Measurements from ENCODE around the gene ST6GALNAC3. TPM values are rescaled to one million over a fixed set of nuclear protein-coding genes. Genes with fewer than 3 reads are reported as not detected.
"Not testable (repeated sequence)": the region's sequence is repeated elsewhere in the genome, so short reads cannot be mapped to it uniquely, and the experiment has no call there.

Gene ST6GALNAC3
- polyA plus RNA-seq, 1 donor from 2014 or later, result 0.99 TPM

- H3K4me1 Mint-ChIP-seq, result peaks cover 10 to 19% (median 15%) of the 10 kb centered on the region in 3 donors
Measured at GRCh38 chr1:76084685-76085084, 10.1 kb downstream of the ST6GALNAC3 start.

DNA sequence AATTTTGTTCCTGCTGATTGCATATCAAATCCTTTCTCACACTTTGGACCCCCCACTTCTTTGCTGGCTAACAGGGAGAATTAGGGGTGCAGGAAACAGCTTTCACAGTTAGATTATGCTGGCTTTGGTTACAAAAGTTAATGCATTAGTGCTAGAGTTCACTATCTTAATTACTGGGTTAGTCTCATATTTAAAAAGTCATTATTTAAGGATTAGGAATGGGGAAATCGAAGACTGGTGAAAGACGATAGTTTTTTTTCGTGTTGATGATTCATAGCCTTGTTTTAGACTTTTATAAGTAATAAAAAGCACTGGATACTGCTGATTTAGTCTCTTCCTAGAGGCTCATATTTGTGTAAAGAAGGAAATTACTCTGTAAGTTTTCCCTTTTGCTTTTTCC is 11.6 kb downstream of the ST6GALNAC3 start:
- Mint-ChIP-seq H3K9me3 (no peaks in the 10 kb centered on the region), H3K27ac (no peak overlapping the region), H3K36me3 (no peaks in the 10 kb centered on the region), H3K4me1 (peaks cover 10 to 17% (median 15%) of the 10 kb centered on the region in 3 donors), H3K27me3 (no peaks in the 10 kb centered on the region), H3K4me3 (no peak overlapping the region)

More at GRCh38 chr1:76084685-76085084, 10.1 kb downstream of the ST6GALNAC3 start:
- Mint-ChIP-seq H3K4me3 (no peak overlapping the region), H3K9me3 (no peaks in the 10 kb centered on the region), H3K27ac (no peak overlapping the region), H3K27me3 (no peaks in the 10 kb centered on the region), H3K36me3 (no peaks in the 10 kb centered on the region)

DNA sequence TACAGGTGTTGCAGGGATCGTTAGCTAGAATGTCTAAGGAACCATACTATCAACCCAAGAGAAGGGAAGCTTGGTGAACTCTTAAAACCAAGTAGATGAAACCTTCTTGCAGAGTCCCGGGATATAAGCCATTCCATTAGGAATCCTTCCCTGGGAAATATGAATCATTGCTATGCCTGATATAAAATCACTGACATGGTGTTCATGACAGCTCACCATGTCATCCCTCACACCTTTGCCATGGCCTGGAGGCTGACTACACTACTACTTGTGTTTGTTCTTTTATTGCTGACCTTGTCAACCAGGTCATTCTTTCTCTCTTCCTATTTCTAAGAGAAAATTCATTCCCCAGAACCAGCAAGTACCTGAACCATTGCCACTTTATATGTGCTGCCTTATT is 12.1 kb downstream of the ST6GALNAC3 start:
- Mint-ChIP-seq H3K9me3 (no peaks in the 10 kb centered on the region), H3K36me3 (no peaks in the 10 kb centered on the region), H3K27ac (no peak overlapping the region), H3K27me3 (no peaks in the 10 kb centered on the region), H3K4me1 (peaks cover 10 to 16% (median 15%) of the 10 kb centered on the region in 3 donors), H3K4me3 (no peak overlapping the region)

DNA sequence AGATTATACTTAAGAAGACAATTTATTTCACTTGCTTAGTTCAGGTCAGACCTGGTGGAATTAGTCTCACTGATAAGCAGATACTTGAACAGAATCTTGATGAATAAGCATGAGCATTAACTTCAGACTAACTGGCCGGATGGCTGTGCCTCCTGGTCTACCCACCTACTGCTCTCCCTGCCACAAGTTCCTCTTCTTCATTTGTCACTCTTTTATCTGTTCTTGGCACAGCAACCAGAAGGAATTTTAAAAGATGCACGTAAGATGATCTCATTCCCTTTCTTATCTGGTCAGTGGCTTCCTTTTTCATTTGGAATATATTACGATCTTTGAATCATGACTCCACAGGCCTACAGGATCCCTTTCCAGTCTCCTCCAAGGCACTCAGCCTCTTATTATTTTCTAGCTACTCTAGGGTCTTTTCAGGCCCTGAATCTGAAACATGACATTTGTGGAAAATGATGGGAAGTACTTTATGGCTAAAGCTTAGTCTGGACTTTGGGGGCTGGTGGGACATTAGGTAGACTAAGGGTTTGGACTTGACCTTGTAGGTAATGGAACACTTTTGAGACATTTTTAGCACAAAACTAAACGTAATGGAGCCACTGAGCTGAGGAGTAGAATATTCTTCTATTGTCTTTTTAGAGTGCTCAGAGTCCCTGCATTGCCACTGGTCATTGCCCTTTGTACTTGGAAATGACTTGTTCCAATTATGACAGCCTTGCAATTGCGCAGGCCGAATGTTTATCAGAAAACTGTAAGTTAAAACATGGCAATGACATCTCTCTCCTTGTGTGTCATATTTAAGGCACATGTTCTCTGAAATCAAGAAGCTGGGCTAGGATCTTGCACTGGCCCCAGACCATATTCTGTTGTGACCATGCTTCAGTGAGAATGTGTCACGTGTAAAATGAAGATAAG is 16.0 kb downstream of the ST6GALNAC3 start:
- Mint-ChIP-seq H3K4me1 (peaks cover 4 to 7% (median 5%) of the 10 kb centered on the region in 3 donors), H3K9me3 (no peaks in the 10 kb centered on the region), H3K36me3 (no peaks in the 10 kb centered on the region), H3K27me3 (no peaks in the 10 kb centered on the region), H3K27ac (no peak overlapping the region), H3K4me3 (no peak overlapping the region)

DNA sequence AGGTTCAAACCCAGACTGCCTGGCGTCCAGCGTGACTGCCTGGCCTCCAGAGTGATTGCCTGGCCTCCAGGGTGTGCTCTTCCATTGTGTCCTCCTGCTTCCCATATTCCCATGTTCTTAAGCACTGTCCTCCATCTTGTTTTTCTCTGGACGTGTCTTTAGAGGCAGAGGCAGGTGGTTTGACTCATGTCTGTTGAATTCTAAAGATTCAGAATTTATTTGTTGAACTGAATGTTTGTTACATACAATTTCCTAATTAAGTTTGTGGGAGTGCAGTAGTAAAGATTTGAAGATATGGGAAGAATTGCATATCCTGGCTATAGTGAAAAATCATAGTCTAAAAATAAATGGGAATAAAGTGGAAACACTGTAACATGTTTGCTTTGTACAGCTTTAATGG is 18.3 kb downstream of the ST6GALNAC3 start:
- Mint-ChIP-seq H3K27ac (no peak overlapping the region), H3K4me3 (no peak overlapping the region), H3K4me1 (peaks cover 0 to 6% (median 4%) of the 10 kb centered on the region in 3 donors), H3K36me3 (no peaks in the 10 kb centered on the region), H3K27me3 (no peaks in the 10 kb centered on the region), H3K9me3 (peaks cover 0 to 10% (median 2%) of the 10 kb centered on the region in 3 donors)

GRCh38 chr1:76093522-76094312 is 19.2 kb downstream of the ST6GALNAC3 start:
- Mint-ChIP-seq H3K27me3 (no peaks in the 10 kb centered on the region), H3K4me3 (no peak overlapping the region), H3K9me3 (peaks cover 0 to 14% (median 2%) of the 10 kb centered on the region in 3 donors), H3K36me3 (no peaks in the 10 kb centered on the region), H3K4me1 (peaks cover 0 to 7% (median 4%) of the 10 kb centered on the region in 3 donors), H3K27ac (peak overlapping the region in 1 of 3 donors; percentile 32)

- Mint-ChIP-seq H3K27me3 (no peaks in the 10 kb centered on the region), H3K36me3 (no peaks in the 10 kb centered on the region), H3K27ac (no peak overlapping the region), H3K4me3 (no peak overlapping the region), H3K4me1 (peaks cover 0 to 8% (median 0%) of the 10 kb centered on the region in 3 donors), H3K9me3 (peaks cover 0 to 17% (median 2%) of the 10 kb centered on the region in 3 donors)
Measured at GRCh38 chr1:76095802-76096201, 21.3 kb downstream of the ST6GALNAC3 start.

- H3K27me3 Mint-ChIP-seq, H3K4me3 Mint-ChIP-seq, H3K27ac Mint-ChIP-seq, H3K36me3 Mint-ChIP-seq: not testable (repeated sequence)
- Mint-ChIP-seq H3K9me3 (peaks cover 0 to 17% (median 2%) of the 10 kb centered on the region in 3 donors), H3K4me1 (peaks cover 0 to 11% (median 2%) of the 10 kb centered on the region in 3 donors)
Measured at GRCh38 chr1:76097064-76097463, 22.5 kb downstream of the ST6GALNAC3 start.

GRCh38 chr1:76098845-76099244 is 24.3 kb downstream of the ST6GALNAC3 start:
- peaks cover 0 to 11% (median 3%) of the 10 kb centered on the region in 3 donors for H3K4me1 Mint-ChIP-seq
- H3K27me3 Mint-ChIP-seq, result no peaks in the 10 kb centered on the region
- H3K36me3 Mint-ChIP-seq, result no peaks in the 10 kb centered on the region
- H3K9me3 Mint-ChIP-seq, result peaks cover 0 to 17% (median 2%) of the 10 kb centered on the region in 3 donors
- no peak overlapping the region for H3K27ac Mint-ChIP-seq
- H3K4me3 Mint-ChIP-seq, result no peak overlapping the region

DNA sequence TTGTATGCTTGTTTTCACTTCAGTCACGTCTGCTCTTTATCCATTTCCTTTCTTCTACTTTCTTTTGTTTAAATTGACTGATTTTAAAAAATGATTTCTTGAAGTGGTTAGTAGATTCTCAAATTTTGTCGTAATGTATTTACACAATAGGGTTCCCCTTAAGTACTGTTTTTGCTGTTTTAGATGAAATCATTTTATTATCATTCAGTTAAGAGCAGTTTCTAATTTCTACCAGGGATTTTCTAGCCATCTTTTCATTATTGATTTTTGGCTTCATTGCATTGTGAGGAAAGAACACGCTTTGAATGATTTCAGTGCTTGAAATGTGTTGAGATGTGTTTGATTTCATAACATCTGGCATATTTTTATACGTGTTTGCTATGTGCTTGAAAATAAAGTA is 27.0 kb downstream of the ST6GALNAC3 start:
- H3K27ac Mint-ChIP-seq, result no peak overlapping the region
- H3K4me3 Mint-ChIP-seq, result no peak overlapping the region
- peaks cover 0 to 16% (median 3%) of the 10 kb centered on the region in 3 donors for H3K9me3 Mint-ChIP-seq
- peaks cover 0 to 12% (median 3%) of the 10 kb centered on the region in 3 donors for H3K4me1 Mint-ChIP-seq
- peaks cover 3% of the 10 kb centered on the region for H3K36me3 Mint-ChIP-seq
- no peaks in the 10 kb centered on the region for H3K27me3 Mint-ChIP-seq

DNA sequence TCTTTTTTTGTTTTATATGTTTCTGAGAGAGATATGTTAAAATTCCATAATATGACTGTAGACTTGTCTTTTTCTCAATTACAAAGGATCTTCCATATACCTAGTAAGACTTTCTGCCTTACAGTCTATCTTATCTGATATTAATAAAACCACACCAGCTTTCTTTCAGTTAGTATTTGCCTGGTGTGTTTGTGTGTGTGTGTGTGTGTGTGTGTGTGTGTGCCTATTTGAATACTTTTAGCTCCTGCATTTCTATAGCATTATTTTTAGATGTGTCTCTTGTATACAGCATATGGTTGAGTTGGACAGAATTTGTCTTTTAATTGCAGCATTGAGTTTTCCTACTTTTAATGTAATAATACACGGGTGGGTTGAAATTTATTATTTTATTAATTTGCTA is 27.5 kb downstream of the ST6GALNAC3 start:
- H3K36me3 Mint-ChIP-seq, result peaks cover 3% of the 10 kb centered on the region
- peaks cover 0 to 14% (median 4%) of the 10 kb centered on the region in 3 donors for H3K9me3 Mint-ChIP-seq
- peaks cover 0 to 14% (median 3%) of the 10 kb centered on the region in 3 donors for H3K4me1 Mint-ChIP-seq
- H3K27ac Mint-ChIP-seq, result no peak overlapping the region
- H3K27me3 Mint-ChIP-seq, result no peaks in the 10 kb centered on the region
- H3K4me3 Mint-ChIP-seq, result no peak overlapping the region

DNA sequence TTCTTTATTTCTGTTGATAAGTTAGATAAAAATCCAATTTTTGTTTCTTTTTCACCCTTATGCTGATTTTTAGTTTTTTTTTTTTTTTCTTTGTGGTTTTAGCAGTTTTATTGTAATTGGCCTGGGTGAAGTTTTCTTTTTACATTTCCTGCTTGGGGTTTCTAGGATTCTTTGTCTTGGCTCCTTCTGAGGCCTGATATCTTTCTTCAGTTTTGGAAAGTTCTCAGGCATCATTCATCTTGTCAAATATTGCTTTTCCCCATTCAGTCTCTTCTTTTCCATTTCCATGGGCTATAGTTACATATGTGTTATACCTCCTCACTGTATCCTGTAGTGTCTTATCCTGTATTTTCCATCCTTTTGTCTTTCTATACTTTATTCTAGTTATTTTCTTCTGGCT is 28.5 kb downstream of the ST6GALNAC3 start:
- H3K4me3 Mint-ChIP-seq, result no peak overlapping the region
- peaks cover 3% of the 10 kb centered on the region for H3K36me3 Mint-ChIP-seq
- peaks cover 0 to 14% (median 3%) of the 10 kb centered on the region in 3 donors for H3K4me1 Mint-ChIP-seq
- H3K27ac Mint-ChIP-seq, result peak overlapping the region in 1 of 3 donors; percentile 7
- H3K9me3 Mint-ChIP-seq, result peaks cover 0 to 5% (median 2%) of the 10 kb centered on the region in 3 donors
- H3K27me3 Mint-ChIP-seq, result peaks cover 2% of the 10 kb centered on the region

- no peak overlapping the region for H3K4me3 Mint-ChIP-seq
- H3K36me3 Mint-ChIP-seq, result peaks cover 3% of the 10 kb centered on the region
- peaks cover 4% of the 10 kb centered on the region for H3K27me3 Mint-ChIP-seq
- H3K9me3 Mint-ChIP-seq, result peaks cover 0 to 2% (median 0%) of the 10 kb centered on the region in 3 donors
- H3K4me1 Mint-ChIP-seq, result peaks cover 3 to 18% (median 5%) of the 10 kb centered on the region in 3 donors
- H3K27ac Mint-ChIP-seq, result no peak overlapping the region
Measured at GRCh38 chr1:76105372-76105771, 30.8 kb downstream of the ST6GALNAC3 start.

DNA sequence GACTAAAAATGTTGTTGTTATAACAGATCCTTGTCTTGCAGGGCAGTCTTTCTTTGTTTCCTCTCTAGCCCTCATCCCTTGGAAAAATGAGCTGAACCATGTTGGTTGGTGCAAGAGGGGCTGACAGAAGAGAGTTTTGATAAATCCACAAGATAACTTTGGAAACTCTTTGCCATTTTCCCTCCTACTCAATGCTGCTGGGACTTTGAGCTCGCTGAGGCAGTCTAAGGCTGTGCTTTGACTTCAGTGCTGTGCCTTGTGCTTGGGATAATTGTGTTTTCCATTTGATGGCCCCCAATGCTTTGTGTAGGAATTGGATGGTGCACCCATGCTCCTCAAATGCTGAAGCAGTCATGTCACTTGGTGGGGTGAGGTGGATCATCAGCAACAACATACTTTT is 31.7 kb downstream of the ST6GALNAC3 start:
- peaks cover 0 to 2% (median 0%) of the 10 kb centered on the region in 3 donors for H3K9me3 Mint-ChIP-seq
- H3K36me3 Mint-ChIP-seq, result peaks cover 3% of the 10 kb centered on the region
- H3K4me1 Mint-ChIP-seq, result peaks cover 3 to 21% (median 5%) of the 10 kb centered on the region in 3 donors
- peaks cover 4% of the 10 kb centered on the region for H3K27me3 Mint-ChIP-seq
- no peak overlapping the region for H3K27ac Mint-ChIP-seq
- H3K4me3 Mint-ChIP-seq, result no peak overlapping the region

GRCh38 chr1:76106719-76107235 is 32.2 kb downstream of the ST6GALNAC3 start:
- Mint-ChIP-seq H3K4me3 (no peak overlapping the region), H3K36me3 (peaks cover 3% of the 10 kb centered on the region), H3K9me3 (peaks cover 0 to 2% (median 0%) of the 10 kb centered on the region in 3 donors), H3K27me3 (peaks cover 4% of the 10 kb centered on the region), H3K4me1 (peaks cover 3 to 19% (median 5%) of the 10 kb centered on the region in 3 donors), H3K27ac (no peak overlapping the region)
